Left lung (tissue), 10 donors: Measurements from ENCODE around the gene PLEKHG3. TPM values are rescaled to one million over a fixed set of nuclear protein-coding genes. Genes with fewer than 3 reads are reported as not detected.

Experiments
- ATAC-seq: fragments of 200-7000 bp; cut with Tn5 transposase; one replicate; pipeline ENCODE4 v1.9.1; 2020; ENCODE audit warnings: moderate library complexity
- DNase-seq, 4 donors: peaks; one replicate each; pipeline ENCODE4 v3.0.0-alpha.2; 2013 to 2020
- H3K27ac ChIP-seq, 2 donors: fragments of 200-600 bp; sonication (generic) in 1 of 2; one replicate each; pipeline versions ENCODE4 v1.5.0 to v1.8.0; 2020 to 2021
- H3K27me3 ChIP-seq, 2 donors: fragments of 200-600 bp; sonication (generic) in 1 of 2; one replicate each; pipeline versions ENCODE4 v1.5.0 to v1.8.0; 2020 to 2021
- H3K36me3 ChIP-seq, 2 donors: fragments of 200-600 bp; sonication (generic) in 1 of 2; one replicate each; pipeline versions ENCODE4 v1.5.0 to v1.8.0; 2020 to 2021
- H3K4me1 ChIP-seq, 2 donors: fragments of 200-600 bp; one replicate each; pipeline ENCODE4 v1.8.0; 2021
- H3K4me3 ChIP-seq, 2 donors: fragments of 200-600 bp; sonication (generic) in 1 of 2; one replicate each; pipeline versions ENCODE4 v1.5.0 to v1.8.0; 2020 to 2021; ENCODE audit warnings: mild to moderate bottlenecking in 1 of 2
- H3K9me3 ChIP-seq, 2 donors: fragments of 200-600 bp; sonication (generic) in 1 of 2; one replicate each; pipeline versions ENCODE4 v1.5.0 to v1.8.0; 2020 to 2021
- intact Hi-C, 2 donors: fragments of 100-400 bp; cut with DNase I; formaldehyde crosslinking; loops; one replicate each; pipeline versions ENCODE4 v1.11.2 to v1.14.2; 2022
- polyA plus RNA-seq, 6 donors: library from polyadenylated mRNA; unstranded; fragments of 120-200 nt; gene quantifications; one replicate each; pipeline ENCODE4 v1.2.1, GENCODE V29; 2013; ENCODE audit not compliant: insufficient read length in 6 of 6
- total RNA-seq, 2 donors: library from RNA; stranded (reverse); fragmentation: NEBNext Ultra II Directional; extraction: Animal tissue kit (Norgen Biotek cat#: 25700); gene quantifications; one replicate each; pipeline ENCODE4 v1.2.1, GENCODE V29; 2021
- TF ChIP-seq, protein P1 (sequence below), 2 donors: fragments of 200-600 bp; sonication (generic) in 1 of 2; IDR thresholded peaks; one replicate each; pipeline versions ENCODE4 v1.5.0 to v1.8.0; 2021; ENCODE audit warnings: antibody characterized with exemption in 2 of 2
- donor health status: DM: no; HTN: yes; CAD: no.
- donor health status: DM: no; HTN: no; CAD: no.

Gene PLEKHG3
- total and polyA plus RNA-seq, 8 donors: 31.9 to 67.3 (median 56.0) TPM

DNA sequence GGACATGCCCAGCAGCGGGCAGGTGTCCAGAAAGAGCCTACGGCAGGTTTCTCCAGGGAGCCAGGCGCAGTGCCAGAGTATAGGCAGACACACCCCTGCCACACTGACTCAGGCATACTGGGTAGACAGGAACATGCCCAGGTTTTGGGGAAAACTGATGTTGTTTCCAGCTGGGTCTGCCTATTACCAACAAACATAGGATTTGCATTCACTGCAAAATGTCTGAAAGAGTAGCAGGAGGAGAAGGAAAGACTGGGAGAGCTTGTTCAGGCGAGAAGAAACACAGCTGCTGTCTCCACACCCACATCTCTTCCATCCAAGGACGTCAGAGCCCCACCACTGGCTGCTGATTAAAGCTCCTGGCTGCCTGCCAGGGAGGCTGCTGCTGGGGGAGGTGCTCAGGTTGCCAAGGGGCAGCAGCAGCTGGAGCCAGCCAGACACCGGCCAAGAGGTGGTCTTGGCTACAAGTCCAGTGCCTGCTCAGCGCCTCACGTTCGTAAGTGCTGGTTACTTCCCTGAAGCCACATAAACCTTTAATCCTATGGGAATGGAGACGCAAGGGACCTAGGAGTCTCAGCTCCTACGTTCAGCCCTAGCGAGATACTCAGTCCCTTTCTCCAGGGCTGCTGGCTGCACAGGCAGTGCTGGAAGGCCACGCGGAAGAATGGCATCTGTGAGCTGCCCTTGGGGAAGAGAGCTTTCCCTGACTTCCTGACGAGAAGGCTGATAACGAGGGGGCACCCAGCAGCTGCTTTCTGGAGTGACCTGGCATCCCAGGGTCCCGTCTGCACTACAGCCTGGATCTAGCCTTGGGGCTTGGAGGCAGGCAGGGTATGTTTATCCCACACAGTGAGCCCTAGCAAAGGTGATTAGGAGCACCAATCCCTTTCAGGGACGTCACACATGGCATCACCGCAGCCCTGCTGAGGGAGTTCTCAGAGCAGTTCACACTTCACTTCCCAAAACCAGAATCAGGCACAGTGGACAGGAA lies 58.1 kb downstream of the PLEKHG3 start:
- Histone ChIP-seq H3K36me3 (no peaks in the 10 kb centered on the region), H3K4me3 (no peak overlapping the region), H3K27me3 (peaks cover 0 to 26% of the 10 kb centered on the region in 2 donors), H3K9me3 (no peaks in the 10 kb centered on the region), H3K27ac (no peak overlapping the region), H3K4me1 (peaks cover 25 to 37% of the 10 kb centered on the region in 2 donors)
- DNase-seq (peak in 3 of 4 donors; percentile 69 to 87 (median 69)), ATAC-seq (peak; percentile 24)
- intact Hi-C loops: loop anchor here in 1 of 2 donors (5.0 kb wide), 1 partner anchor 90 kb away; no protein-coding TSS in a partner anchor
- TF ChIP-seq, protein P1, sequence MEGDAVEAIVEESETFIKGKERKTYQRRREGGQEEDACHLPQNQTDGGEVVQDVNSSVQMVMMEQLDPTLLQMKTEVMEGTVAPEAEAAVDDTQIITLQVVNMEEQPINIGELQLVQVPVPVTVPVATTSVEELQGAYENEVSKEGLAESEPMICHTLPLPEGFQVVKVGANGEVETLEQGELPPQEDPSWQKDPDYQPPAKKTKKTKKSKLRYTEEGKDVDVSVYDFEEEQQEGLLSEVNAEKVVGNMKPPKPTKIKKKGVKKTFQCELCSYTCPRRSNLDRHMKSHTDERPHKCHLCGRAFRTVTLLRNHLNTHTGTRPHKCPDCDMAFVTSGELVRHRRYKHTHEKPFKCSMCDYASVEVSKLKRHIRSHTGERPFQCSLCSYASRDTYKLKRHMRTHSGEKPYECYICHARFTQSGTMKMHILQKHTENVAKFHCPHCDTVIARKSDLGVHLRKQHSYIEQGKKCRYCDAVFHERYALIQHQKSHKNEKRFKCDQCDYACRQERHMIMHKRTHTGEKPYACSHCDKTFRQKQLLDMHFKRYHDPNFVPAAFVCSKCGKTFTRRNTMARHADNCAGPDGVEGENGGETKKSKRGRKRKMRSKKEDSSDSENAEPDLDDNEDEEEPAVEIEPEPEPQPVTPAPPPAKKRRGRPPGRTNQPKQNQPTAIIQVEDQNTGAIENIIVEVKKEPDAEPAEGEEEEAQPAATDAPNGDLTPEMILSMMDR (IDR thresholded peaks at IDR 0.05): no peak

DNA sequence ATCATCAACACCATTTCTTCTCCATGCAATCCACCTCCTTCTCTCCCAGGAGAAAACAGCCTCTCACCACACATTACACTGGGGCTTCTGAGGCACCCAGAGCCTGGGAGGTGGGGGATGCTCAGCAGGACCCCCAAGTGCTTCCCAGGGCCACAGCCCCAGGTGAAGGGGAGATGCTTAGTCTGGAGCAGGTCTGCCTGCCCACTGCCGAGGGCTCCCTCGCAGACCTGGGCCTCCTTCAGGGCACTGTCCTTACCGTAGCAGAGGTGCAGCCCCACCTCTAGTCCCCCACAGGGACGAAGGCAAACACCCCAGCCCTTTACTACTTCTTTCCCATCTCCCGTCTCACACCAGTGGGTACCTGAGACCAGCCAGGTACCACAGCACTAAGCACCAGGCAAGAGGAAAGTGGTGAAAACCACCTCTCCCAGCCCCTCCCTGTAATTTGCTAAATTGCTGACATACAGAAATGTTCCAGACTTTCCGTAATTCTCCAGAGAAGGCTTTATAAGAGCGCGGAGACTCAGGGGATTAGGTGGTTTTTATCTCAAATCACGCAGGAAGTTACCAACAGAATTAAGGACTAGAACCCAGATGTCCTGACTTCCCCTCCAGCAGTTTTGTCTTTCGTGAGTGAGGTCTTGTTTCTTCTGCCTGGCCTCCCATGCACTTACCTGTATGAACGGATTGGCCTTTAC lies 59.0 kb downstream of the PLEKHG3 start:
- no peak overlapping the region for H3K27ac ChIP-seq
- no peak for ATAC-seq

DNA sequence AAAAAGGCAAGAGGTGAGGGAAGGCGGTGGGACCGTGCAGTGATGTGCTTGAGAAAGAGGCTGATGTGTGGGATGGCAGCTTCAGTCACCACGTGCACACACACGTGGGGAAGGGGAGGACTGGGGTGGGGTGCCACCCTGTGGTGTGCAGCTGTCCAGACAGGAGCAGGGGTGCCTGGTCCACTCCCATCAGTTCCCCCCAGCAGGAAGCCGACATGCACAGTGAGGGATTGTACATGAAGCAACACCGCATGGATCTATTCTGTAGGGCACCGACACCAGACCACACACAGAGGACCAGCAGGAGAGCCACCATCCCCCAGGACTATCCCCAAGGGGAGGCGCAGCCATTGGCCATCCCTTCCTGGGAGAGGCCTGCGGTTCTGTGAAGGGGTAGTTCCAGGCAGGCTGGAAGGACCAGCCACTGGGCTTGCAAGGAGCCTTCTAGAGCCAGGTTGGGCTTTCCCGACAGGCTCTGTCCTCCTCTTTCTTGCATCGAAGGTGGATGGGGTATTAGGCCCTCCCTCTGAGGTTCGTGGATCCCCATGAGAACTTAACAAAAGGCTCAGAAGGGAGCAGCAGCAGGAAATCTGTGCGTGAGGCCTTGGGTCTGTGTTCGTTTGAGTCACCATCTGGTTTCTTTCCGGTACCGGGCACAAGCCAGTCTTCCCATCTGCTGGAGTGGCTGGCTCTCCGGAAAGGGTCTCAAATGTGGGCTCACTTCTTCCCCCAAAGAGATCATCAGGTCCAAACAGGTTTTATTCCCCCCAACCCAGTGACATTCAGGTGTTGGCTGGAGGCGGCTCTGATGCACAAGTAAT lies 59.8 kb downstream of the PLEKHG3 start:
- intact Hi-C loops: loop anchor here in 1 of 2 donors (5.0 kb wide), 1 partner anchor 92 kb away; no protein-coding TSS in a partner anchor
- Histone ChIP-seq H3K36me3 (no peaks in the 10 kb centered on the region), H3K4me1 (peaks cover 9 to 26% of the 10 kb centered on the region in 2 donors), H3K9me3 (no peaks in the 10 kb centered on the region), H3K4me3 (no peak overlapping the region), H3K27me3 (peaks cover 0 to 26% of the 10 kb centered on the region in 2 donors), H3K27ac (no peak overlapping the region)
- TF ChIP-seq, protein P1 (IDR thresholded peaks at IDR 0.05): no peak
- ATAC-seq (no peak), DNase-seq (peak in 2 of 4 donors; percentile 21 to 33)

More for the DNA sequence above, 59.0 kb downstream of the PLEKHG3 start:
- intact Hi-C loops: loop anchor here in 1 of 2 donors (5.0 kb wide), 1 partner anchor 91 kb away; no protein-coding TSS in a partner anchor
- H3K9me3 ChIP-seq: no peaks in the 10 kb centered on the region
- DNase-seq: peak in 1 of 4 donors; percentile 16
- no peak overlapping the region for H3K4me3 ChIP-seq
- peaks cover 17 to 30% of the 10 kb centered on the region in 2 donors for H3K4me1 ChIP-seq
- no peaks in the 10 kb centered on the region for H3K36me3 ChIP-seq
- TF ChIP-seq, protein P1 (IDR thresholded peaks at IDR 0.05): no peak
- peaks cover 0 to 26% of the 10 kb centered on the region in 2 donors for H3K27me3 ChIP-seq

DNA sequence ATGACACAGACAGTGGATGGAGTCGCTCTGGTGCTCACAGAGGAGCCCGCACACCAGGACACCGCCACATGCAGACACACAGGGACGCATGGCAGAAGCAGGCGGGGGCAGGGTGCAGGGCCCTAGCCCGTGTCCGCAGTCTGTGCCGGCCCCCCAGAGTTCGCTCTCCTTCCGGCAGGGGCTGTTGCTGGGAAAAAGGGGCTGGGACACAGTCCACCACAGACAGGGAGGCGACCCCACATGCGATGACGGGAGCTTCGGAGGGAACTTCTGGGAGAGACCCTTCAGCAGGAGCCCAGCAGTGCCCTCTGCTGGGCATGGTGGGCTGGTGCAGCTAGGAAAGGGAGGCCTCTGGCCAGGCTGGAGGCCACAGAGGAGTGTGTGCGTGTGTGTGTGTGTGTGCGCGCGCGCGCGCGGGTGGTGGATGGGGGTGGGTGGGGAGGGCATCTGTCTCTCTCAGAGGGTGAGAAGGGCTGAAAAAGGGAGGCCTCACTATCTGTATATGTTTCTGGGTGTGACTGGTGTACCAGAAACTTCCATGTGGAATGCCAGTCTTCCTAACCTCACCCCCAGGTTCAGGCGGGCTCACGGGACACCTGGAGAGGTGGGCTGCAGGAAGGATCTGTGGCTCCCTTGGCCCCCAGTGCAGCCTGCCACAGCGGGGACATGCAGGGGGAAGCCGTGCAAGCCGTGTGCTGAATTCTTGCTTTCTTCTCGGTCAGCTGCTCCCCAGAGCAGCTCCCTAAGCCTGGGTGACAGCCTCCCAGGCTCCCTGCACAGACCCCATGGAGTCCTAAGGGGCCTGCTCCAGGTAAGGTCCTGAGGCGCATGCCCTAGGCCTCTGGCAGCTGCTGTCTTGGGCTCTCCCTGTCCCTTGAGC lies 60.7 kb downstream of the PLEKHG3 start:
- Histone ChIP-seq H3K4me3 (no peak overlapping the region), H3K9me3 (no peaks in the 10 kb centered on the region), H3K27ac (no peak overlapping the region), H3K27me3 (peaks cover 0 to 26% of the 10 kb centered on the region in 2 donors), H3K36me3 (no peaks in the 10 kb centered on the region), H3K4me1 (peaks cover 6 to 26% of the 10 kb centered on the region in 2 donors)
- DNase-seq (peak; percentile 70 to 91 (median 86)), ATAC-seq (peak; percentile 86)
- intact Hi-C loops: loop anchor here in 1 of 2 donors (5.0 kb wide), 1 partner anchor 93 kb away; no protein-coding TSS in a partner anchor
- TF ChIP-seq, protein P1 (IDR thresholded peaks at IDR 0.05): peak; percentile 84 to 88
